A673 (cell line): Measurements from ENCODE around the gene ZNF267. TPM values are rescaled to one million over a fixed set of nuclear protein-coding genes. Genes with fewer than 3 reads are reported as not detected.
"Not testable (repeated sequence)": the region's sequence is repeated elsewhere in the genome, so short reads cannot be mapped to it uniquely, and the experiment has no call there.

Experiments used
- BruUV-seq: library from RNA; stranded (reverse); fragments of 400-500 nt; replicated peaks from 2 replicates; lab custom pipeline; 2021; lab: Mats Ljungman, UMichigan
- CTCF ChIA-PET: fragments of 300-600 bp; sonication (Branson Sonifier 250); formaldehyde crosslinking; loops from one replicate; lab custom pipeline; 2022; ENCODE audit warnings: antibody characterized with exemption; lab: Charles Lee
- POLR2A ChIA-PET: fragments of 300-600 bp; sonication (Branson Sonifier 250); formaldehyde crosslinking; loops from one replicate; lab custom pipeline; 2022; ENCODE audit warnings: antibody characterized with exemption; ENCODE audit not compliant: low non-redundant PET; lab: Charles Lee
- DNase-seq: peaks from one replicate; pipeline ENCODE4 v3.0.0-alpha.2; 2015; ENCODE audit warnings: low spot score
- H3K27ac ChIP-seq: fragments of 200-600 bp; sonication (generic); 2 replicates; pipeline ENCODE4 v1.5.1; 2016; ENCODE audit warnings: mixed run types, low read depth, mild to moderate bottlenecking, mixed read lengths, antibody characterized with exemption, low read length; ENCODE audit not compliant: poor library complexity, severe bottlenecking
- H3K27me3 ChIP-seq: fragments of 200-600 bp; sonication (generic); replicated peaks from 2 replicates; pipeline ENCODE4 v1.6.1; 2017; ENCODE audit warnings: mixed run types, low read depth, mild to moderate bottlenecking, mixed read lengths, antibody characterized with exemption, low read length; ENCODE audit not compliant: insufficient read depth, poor library complexity
- H3K36me3 ChIP-seq: fragments of 200-600 bp; sonication (generic); 2 replicates; pipeline ENCODE4 v1.6.1; 2016; ENCODE audit warnings: mixed run types, mild to moderate bottlenecking, mixed read lengths, antibody characterized with exemption, low read length; ENCODE audit not compliant: insufficient read depth, poor library complexity, severe bottlenecking
- H3K4me1 ChIP-seq: fragments of 200-600 bp; sonication (generic); 2 replicates; pipeline ENCODE4 v1.6.1; 2017; ENCODE audit warnings: mixed run types, mild to moderate bottlenecking, mixed read lengths, antibody characterized with exemption, low read length; ENCODE audit not compliant: insufficient read depth, poor library complexity, severe bottlenecking
- H3K4me3 ChIP-seq: fragments of 200-600 bp; sonication (generic); 2 replicates; pipeline ENCODE4 v1.5.1; 2016; ENCODE audit warnings: low read depth, mixed run types, mild to moderate bottlenecking, mixed read lengths, low read length; ENCODE audit not compliant: poor library complexity, severe bottlenecking
- H3K9me3 ChIP-seq: fragments of 200-600 bp; sonication (generic); 2 replicates; pipeline ENCODE4 v1.6.1; 2016; ENCODE audit warnings: mixed run types, low read depth, mild to moderate bottlenecking, mixed read lengths, antibody characterized with exemption, low read length; ENCODE audit not compliant: poor library complexity, severe bottlenecking
- EZH2 ChIP-seq: fragments of 200-600 bp; sonication (generic); IDR thresholded peaks from 2 replicates; pipeline ENCODE4 v1.6.1; 2017; ENCODE audit warnings: borderline replicate concordance, low read depth, mild to moderate bottlenecking, mixed read lengths, antibody characterized with exemption, low read length; ENCODE audit not compliant: poor library complexity, severe bottlenecking
- intact Hi-C: fragments of 100-400 bp; cut with micrococcal nuclease; formaldehyde crosslinking; loops from one replicate; pipeline ENCODE4 v1.10.0; 2022; ENCODE audit not compliant: unreplicated experiment
- total RNA-seq: library from RNA; stranded (reverse); gene quantifications from 2 replicates; pipeline ENCODE4 v1.2.3, GENCODE V29; 2021
- TF ChIP-seq, protein P1 (sequence below): fragments of 300-800, 200-600 bp; sonication (generic); conservative IDR thresholded peaks from 2 replicates; pipeline ENCODE4 v1.5.1; 2017; ENCODE audit warnings: low read depth, mild to moderate bottlenecking, antibody characterized with exemption, low read length, moderate library complexity, mixed read lengths

The ZNF267 gene
- total RNA-seq, 1 experiment from 2014 or later: 23.0 TPM

DNA sequence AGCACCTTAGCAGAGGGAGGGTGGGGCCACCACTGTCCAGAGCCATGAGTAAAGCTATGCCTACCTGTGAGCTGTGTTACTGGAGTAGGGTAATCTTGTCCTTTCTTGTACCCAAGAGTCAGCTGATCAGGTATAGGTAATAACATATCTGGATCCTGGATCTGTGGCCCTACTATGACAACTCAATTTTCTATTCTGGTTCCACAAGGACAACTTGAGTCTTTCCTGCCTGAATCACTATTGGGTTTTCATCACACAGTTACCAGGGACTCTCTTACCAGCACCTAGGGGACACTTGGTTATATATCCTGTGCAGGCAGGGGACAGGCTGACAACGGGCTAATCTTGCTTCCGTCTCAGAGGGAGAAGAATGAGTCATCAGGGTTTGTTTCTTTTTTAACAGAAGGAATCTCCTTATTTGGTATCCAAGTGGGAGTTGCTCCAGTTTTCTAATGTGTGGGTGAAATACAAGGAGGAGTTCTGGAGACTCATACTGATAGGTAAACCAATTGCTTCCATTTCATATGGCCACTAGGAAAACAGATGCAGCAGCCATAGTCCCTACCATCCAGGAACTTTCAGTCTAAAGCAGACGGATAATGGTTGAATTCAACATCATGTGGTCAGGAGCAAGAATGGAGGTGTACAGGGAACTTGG is 6.8 kb downstream of the ZNF267 start:
- POLR2A ChIA-PET: interaction anchor here (0.6 kb wide), 2 partner anchors 700 to 898 kb away, joined by 3 read pairs; partner anchors contain the start of gene FUS
- peaks cover 27% of the 10 kb centered on the region for H3K4me1 ChIP-seq
- intact Hi-C loops: no loop called here

DNA sequence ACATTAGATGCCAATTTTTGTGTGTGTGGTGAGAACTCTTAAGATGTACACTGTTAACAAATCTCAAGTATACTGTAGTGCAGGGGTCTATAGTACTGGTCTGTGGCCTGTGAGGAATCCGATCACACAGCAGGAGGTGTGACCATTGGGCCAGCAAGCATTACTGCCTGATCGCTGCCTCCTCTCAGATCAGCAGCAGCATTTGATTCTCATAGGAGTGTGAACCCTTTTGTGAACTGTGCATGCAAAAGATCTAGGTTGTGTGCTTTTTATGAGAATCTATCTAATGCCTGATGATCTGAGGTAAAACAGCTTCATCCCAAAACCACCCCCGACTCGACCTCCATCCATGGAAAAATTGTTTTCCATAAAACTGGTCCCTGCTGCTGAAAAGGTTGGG is 12.6 kb downstream of the ZNF267 start:
- Histone ChIP-seq H3K27me3 (no peaks in the 10 kb centered on the region), H3K36me3 (peaks cover 76% of the 10 kb centered on the region), H3K4me1 (no peaks in the 10 kb centered on the region), H3K9me3 (peaks cover 23% of the 10 kb centered on the region), H3K4me3 (no peak overlapping the region), H3K27ac (no peak overlapping the region)
- TF ChIP-seq, protein P1, sequence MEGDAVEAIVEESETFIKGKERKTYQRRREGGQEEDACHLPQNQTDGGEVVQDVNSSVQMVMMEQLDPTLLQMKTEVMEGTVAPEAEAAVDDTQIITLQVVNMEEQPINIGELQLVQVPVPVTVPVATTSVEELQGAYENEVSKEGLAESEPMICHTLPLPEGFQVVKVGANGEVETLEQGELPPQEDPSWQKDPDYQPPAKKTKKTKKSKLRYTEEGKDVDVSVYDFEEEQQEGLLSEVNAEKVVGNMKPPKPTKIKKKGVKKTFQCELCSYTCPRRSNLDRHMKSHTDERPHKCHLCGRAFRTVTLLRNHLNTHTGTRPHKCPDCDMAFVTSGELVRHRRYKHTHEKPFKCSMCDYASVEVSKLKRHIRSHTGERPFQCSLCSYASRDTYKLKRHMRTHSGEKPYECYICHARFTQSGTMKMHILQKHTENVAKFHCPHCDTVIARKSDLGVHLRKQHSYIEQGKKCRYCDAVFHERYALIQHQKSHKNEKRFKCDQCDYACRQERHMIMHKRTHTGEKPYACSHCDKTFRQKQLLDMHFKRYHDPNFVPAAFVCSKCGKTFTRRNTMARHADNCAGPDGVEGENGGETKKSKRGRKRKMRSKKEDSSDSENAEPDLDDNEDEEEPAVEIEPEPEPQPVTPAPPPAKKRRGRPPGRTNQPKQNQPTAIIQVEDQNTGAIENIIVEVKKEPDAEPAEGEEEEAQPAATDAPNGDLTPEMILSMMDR: no peak
- no peak for TF ChIP-seq EZH2
- BruUV-seq: no TSS peak
- no peak for DNase-seq
- intact Hi-C loops: no loop called here
- ChIA-PET POLR2A (interaction anchor here (0.7 kb wide), 1 partner anchor 446 kb away, joined by 4 read pairs; no protein-coding TSS in a partner anchor), CTCF (no interaction called here)

More for the DNA sequence above, 6.8 kb downstream of the ZNF267 start:
- H3K4me3 ChIP-seq: no peak overlapping the region
- H3K36me3 ChIP-seq: peaks cover 19% of the 10 kb centered on the region
- CTCF ChIA-PET: no interaction called here
- no peaks in the 10 kb centered on the region for H3K27me3 ChIP-seq
- no peaks in the 10 kb centered on the region for H3K9me3 ChIP-seq
- peak; percentile 85 for DNase-seq
- no TSS peak for BruUV-seq
- H3K27ac ChIP-seq: peak overlapping the region; percentile 73
- no peak for TF ChIP-seq EZH2
- TF ChIP-seq, protein P1: no peak

DNA sequence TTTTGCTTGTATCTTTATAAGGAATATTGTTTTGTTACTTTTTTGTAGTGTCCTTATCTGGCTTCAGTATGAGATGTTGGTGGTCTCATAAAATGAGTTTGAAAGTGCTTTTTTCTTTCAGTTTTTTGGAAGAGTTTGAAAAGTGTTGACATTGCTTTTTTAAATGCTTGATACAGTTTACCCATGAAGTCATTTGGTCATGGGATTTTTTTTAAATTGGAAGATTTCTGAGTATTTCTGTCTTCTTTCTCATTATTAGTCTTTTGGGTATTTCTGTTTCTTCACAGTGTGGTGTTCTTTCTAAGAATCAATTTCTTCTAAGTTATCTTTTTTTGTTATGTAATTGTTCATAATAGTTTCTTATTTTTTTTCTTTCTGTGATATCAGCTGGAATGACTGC is 15.1 kb downstream of the ZNF267 start:
- ChIA-PET POLR2A (no interaction called here), CTCF (no interaction called here)
- Histone ChIP-seq H3K36me3 (peaks cover 91% of the 10 kb centered on the region), H3K27ac (no peak overlapping the region), H3K4me1 (no peaks in the 10 kb centered on the region), H3K27me3 (no peaks in the 10 kb centered on the region), H3K4me3 (no peak overlapping the region), H3K9me3 (peaks cover 24% of the 10 kb centered on the region)
- TF ChIP-seq EZH2: no peak
- TF ChIP-seq, protein P1: no peak
- BruUV-seq: no TSS peak
- intact Hi-C loops: no loop called here
- DNase-seq: no peak

GRCh38 chr16:31892111-31892510 is 18.5 kb downstream of the ZNF267 start:
- CTCF ChIA-PET, H3K4me3 ChIP-seq, H3K27ac ChIP-seq, H3K4me1 ChIP-seq, DNase-seq, POLR2A ChIA-PET, intact Hi-C loops, H3K27me3 ChIP-seq, BruUV-seq: not testable (repeated sequence)
- H3K9me3 ChIP-seq: peaks cover 45% of the 10 kb centered on the region
- peaks cover 91% of the 10 kb centered on the region for H3K36me3 ChIP-seq
